Lung microvascular endothelial cell (primary cell): ENCODE measurements around the gene ALLC. TPM values are rescaled to one million over a fixed set of nuclear protein-coding genes. Genes with fewer than 3 reads are reported as not detected.
A peak's percentile ranks its signal among the peaks of the same experiment; 100 is the strongest.
"Not testable (repeated sequence)": the region's sequence is repeated elsewhere in the genome, so short reads cannot be mapped to it uniquely, and the experiment has no call there.

ENCODE experiments used
- DNase-seq, 2 donors: peaks; one replicate each; pipeline versions ENCODE4 v3.0.0 to v3.0.0-alpha.2; 2010; ENCODE audit warnings: low read depth in 2 of 2
- total RNA-seq: library from RNA; depleted of rRNA; stranded (reverse); fragments of >200 nt; gene quantifications from 2 replicates; pipeline ENCODE4 v1.2.1, GENCODE V29; 2014

Gene ALLC
- total RNA-seq, 1 donor from 2014 or later: not detected

GRCh38 chr2:3626118-3626811, 31.7 kb upstream of the ALLC start:
- peak; percentile 65 to 93 for DNase-seq

DNA sequence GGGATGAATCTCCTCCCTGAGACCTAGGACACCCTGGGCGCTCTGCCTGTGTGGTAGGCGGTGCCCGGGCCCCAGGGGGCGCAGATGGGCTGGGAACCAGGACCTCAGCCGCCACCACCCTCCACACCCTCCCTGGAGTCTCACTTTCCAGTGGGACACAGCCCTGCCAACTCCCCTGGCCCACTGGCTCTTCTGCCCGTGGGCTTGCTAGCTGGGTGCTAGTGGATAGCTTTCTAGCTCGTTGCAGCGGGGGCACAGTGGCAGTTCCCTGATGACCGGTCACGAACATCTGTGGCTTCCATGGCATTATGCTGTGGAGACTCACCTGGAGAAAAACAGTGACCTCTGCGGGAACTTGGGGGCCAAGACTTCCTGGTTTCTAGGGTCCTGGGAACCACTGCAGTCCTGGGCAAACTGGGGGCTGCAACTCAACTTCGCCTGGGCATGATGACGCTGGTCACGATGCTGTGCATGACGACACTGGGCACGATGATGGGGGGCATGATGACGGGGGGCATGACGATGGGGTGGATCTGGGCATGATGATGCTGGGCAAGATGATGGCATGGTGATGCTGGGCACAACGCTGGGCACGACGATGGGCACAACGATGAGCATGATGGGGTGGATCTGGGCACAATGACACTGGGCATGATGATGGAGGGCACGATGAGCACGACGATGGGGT, 31.0 kb upstream of the ALLC start:
- DNase-seq: no peak

- no peak for DNase-seq
Measured at GRCh38 chr2:3627500-3628100, 30.4 kb upstream of the ALLC start.

DNA sequence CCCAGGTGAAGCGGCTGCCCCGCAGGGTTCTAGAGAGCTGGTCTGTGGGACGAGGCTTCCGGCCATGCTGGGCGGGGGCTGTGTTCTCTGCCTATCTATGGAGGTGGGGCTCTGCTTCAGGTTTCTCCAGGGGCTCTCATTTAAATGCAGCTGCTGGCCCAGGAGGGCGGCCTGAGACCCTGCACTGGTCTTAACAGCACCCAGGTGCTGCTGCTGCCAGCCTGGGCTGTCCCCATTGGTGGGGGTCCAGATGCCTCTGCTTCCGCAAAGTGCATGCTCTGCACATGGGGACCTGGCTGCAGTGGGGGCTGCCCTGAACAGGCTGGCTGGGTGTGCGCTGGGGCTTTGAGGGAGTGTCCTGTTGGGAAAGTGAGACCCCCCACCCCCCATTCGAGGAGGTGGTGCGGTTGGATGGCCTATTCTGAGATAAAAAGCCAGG, 29.7 kb upstream of the ALLC start:
- DNase-seq: no peak

GRCh38 chr2:3628800-3629199, 29.2 kb upstream of the ALLC start:
- peak in 1 of 2 donors; percentile 13 for DNase-seq

DNA sequence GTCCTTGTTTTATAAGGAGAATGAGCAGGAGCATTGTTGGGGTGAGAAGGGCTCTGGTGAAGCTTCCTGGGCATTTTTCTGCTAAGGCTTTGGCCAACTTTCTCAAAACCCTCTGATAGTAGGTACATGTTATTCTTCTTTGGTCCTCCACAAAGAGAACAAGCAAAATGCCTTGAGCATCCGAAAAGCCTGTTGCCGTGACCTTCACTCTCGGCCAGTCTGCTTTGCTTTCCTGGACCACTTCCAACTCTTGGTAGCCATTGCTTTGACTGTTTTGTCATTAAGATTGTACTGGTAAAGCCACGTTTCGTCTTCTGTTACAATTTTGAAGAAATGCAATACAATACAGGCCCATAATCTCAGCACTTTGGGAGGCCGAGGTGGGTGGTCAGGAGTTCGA, 27.4 kb upstream of the ALLC start:
- DNase-seq: no peak

DNA sequence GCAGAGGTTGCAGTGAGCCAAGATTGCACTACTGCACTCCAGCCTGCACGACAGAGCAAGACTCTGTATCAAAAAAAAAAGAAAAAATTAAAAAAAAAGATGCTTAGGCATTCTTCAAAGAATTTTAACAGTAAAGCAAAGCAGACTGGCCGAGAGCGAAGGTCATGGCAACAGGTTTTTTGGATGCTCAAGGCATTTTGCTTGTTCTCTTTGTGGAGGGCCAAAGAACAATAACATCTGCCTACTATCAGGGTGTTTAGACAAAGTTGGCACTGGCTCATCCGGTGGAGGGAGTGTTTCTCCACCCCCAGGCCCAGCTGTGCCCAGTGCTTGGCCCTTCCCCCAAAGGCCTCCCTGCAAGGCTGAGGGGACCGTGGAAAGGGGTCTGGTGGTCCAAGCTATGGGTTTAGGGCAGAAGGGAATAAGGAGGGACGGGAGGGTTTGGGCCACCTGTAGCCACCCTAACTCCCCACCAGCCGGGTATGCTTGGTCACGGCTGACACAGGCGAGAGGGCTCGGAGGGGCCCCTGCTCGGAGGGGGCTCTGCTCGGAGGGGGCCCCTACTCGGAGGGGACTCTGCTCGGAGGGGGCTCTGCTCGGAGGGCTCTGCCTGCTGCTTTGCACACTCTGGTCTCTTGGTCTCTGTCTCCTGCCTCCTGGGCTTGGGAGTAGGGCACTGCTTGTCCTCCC, 26.7 kb upstream of the ALLC start:
- no peak for DNase-seq

GRCh38 chr2:3631851-3632659, 25.9 kb upstream of the ALLC start:
- no peak for DNase-seq

DNA sequence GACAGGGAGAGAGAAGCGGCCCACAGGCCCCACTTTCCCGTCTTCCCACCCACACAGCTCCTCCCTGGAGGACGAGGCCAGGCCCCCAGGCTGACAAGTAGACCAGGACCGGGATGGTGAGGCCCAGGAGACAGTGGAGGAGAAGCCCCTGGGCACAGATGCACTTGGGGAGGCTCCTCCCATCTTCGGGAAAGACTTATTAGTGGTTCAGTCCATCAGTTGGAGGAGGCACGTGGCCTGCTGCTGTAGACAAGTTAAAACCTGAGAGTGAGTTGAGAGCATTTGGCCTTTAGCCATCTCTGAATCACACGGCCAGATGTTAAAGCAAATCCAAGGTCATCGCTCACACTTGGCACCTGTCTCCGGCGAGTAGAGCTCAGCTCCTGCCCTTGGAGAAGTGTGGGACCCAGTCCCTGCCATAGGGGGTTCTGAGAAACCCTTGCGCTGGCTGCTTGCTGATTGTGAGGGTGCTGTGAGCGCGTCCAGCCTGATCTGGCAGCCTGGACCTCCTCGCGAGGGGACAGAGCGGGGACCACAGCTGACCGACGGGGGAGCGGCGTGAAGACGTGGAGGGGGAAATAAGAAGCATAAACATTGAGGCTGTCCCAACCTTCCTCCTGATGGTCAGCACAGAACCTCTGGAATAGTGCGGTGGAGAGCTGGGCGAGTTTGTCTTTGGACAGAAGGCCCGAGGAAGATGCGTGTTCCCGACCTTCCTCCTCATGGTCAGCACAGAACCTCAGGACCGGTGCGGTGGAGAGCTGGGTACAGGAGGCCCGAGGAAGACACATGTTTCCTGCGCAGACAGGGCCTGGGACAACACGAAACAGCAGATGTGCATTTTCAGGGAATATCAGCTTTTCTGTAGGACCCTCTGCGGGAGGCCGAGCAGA, 24.7 kb upstream of the ALLC start:
- DNase-seq: peak in 1 of 2 donors; percentile 71

GRCh38 chr2:3633982-3634595, 23.9 kb upstream of the ALLC start:
- DNase-seq: no peak

DNA sequence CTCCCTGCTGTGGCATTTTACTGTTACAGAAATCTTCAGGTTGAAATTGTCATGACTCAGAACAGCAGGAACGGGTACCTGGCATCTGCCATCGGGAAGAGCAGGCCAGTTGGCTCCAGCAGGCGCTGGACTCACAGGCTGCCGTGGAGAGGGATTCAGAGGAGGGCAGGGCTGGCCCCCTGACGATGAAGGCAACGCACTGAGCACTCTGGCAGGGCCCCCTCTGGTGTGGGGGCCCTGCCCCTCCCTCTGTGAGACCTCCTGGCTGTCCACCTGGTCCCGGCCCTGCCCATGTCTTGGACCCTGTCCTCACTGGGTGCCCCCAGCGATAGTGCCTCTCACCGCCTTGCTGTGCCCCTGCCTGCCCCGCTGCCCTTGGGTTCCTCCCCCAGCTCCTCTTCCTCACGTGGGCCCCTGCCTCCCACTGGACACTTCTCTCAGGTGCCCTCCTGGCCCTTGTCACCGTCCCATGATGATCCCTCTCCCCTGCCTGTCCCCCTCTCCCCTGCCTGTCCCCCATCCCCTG, 23.3 kb upstream of the ALLC start:
- DNase-seq: no peak

GRCh38 chr2:3635171-3635974, 22.6 kb upstream of the ALLC start:
- no peak for DNase-seq

DNA sequence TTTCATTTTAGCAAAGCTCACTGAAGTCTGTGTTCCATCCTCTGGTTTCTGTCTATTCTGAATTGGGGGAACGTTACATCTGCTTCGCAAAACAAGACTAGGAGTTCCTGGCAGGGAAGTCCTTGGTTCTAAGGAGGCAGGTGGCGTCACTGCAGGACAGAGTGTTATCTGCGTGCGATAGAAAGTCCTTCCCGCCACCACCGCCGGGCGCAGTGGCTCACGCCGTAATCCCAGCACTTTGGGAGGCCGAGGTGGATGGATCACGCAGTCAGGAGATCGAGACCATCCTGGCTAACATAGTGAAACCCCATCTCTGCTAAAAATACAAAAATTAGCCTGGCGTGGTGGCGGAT, 22.0 kb upstream of the ALLC start:
- not testable (repeated sequence) for DNase-seq

GRCh38 chr2:3636586-3637310, 21.3 kb upstream of the ALLC start:
- DNase-seq: no peak

DNA sequence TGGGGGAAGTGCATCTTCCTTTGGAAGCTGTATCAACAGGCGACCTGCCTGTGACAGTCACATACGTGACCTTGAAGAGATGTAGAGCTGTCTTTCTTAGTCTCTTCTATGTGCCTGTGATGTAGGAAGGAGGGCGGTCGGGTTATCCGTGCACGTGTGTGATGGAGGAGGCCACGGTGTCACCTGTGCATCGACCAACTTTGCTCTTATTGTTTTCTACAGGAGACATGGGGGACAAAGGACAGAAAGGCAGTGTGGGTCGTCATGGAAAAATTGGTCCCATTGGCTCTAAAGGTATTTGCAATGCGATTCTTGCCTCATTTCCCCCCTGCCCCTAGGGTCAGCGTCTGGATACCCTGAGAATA, 20.7 kb upstream of the ALLC start:
- no peak for DNase-seq

GRCh38 chr2:3637692-3638455, 20.1 kb upstream of the ALLC start:
- DNase-seq: no peak

DNA sequence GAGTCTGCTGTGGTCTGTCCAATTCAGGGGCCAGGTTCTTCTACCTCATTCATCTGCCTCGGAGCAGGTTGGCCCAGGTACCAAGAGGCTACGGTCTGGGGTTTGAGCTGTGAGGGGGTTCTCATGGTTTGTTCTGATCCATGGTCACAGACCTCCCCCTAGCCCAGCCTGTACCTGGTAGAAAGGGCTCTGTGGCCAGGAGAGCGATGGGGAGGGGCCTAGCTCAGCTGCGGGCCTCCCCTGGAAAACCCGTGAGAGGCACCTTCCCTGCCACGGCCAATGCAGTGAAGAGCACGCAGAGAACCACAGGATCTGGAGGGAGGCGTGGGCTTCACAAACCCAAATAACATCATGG, 19.6 kb upstream of the ALLC start:
- DNase-seq: no peak
